GM18508 (cell line): ENCODE measurements around the gene FBXL17.

Source experiments
- ATAC-seq: cut with Tn5 transposase; IDR thresholded peaks from one replicate; pipeline ENCODE4 v1.9.1; 2021; ENCODE audit warnings: moderate number of reproducible peaks; ENCODE audit not compliant: insufficient read depth, unreplicated experiment

FBXL17 gene

DNA sequence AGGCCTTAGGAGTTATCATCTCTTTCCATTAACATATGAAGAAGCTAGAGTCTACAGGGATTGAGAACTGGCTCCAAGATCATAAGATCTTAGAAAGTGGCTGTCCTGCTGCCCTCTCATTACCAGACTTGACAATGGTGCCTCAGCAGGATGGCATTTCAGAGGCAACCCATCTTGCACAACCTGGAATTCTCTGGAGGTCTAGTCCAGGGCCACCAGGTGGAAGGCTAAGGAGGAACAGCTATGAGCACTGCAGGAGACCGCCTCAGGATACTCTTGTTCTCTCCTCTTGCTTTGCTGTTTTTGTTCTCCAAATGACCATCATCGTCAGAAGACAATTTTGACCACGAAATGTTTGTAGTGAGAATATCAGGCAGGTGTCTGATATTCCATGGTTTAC is 322.6 kb downstream of the FBXL17 start:
- no peak for ATAC-seq

DNA sequence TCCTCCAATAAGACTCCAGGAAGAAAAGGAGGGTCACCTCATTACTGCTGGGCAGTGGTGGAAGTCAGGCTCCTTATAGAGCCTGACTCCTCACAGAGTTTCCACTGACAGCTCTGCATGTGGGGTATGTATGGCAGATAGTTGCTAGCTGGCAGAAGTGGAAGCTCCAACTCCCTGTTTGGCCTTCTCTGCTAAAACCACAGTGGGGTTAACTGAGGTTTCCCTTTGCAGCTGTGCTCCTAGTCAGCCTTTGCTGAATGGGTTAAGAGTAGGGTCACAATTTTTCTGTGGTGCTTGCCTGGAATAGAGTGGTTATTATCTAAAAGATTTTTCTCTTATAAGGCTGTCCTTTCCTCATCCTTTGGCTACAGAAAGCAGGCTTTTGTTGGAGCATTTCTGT is 327.5 kb downstream of the FBXL17 start:
- no peak for ATAC-seq

DNA sequence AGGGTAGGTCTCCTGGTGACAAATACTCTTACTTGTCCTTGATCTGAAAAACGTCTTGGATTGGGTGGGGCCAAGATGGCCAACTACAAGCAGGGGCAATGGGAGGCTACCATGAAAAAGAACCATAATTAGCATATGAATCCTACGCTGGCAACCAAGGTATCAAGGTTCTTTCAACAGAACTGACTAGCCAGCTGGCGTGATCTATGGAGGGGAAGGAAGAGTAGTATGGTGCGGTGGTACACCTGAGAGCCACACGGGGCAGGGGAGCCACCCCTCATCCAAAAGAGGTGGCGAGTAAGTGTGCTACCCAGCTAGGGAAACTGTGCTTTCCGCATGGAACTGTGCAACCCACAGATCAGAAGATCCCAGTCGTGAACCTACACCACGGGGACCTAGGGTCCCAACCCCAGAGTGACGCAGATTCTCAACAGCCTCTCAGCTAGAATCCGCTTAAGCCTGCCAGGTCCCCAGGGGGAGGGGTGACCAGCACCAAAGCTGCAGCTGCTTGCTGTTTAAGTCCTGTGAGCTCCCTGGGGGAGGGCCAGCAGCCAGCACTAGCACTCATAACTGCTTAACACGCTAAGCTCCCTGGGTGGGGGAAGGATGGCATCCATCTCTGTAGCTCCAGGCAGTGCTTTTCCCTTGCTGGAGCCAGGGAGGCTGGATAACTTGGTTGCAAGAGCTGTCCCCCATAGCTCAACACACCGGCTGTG is 334.8 kb downstream of the FBXL17 start:
- ATAC-seq, result no peak

DNA sequence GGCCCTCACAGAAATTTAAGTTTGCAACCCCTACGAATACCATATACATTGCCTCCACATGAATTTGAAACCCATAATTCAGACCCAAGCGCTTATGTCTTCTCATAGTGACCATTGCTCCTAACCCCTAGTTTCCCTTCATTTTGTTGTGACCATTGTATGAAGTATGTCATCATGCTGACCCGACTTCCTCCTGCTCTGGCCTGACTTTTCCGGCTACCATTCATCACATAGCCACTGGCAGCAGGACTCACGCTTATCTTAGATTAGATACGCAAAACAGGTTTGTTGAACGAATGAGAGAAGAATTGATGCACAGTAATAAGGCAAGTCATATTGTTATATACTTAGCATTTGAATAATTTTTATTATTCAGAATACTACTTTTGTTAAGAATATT is 345.4 kb downstream of the FBXL17 start:
- no peak for ATAC-seq

DNA sequence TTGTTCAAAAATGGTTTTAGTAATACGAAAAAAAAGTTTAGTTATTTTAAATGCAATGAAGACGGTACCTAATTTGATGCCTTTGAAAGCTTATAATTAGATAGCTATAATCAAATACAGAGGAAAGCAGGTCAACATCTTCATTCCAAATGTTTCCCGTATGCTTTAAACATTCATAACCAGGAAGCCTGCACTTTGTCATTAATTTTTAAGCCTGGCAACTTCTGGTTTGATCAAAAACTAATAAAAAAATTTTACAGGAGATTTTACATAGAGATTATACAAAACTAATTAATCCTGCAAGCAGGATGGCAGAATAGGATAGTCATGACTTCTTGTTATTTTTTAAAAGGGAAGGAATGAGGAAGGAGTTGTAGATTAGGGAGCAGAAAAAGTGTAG is 353.0 kb downstream of the FBXL17 start:
- no peak for ATAC-seq

DNA sequence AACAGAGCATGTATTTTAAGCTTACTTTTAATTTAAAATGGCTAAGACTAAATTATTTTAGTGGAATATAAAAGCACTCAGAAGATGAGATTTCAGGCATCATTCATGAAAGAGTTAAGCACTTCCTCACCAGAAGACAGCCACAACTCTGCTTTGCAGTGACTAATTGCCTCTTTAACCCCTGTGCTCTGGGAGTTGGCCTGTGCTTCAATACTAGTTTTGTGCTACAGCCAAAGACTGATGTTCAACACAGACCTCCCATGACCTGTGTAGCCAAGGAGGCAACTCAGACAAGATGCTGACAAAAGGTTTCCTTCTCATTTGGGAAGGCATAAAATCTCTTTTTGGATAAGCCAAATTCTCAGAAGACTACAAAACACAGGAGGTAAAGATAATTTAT is 353.5 kb downstream of the FBXL17 start:
- ATAC-seq, result no peak

DNA sequence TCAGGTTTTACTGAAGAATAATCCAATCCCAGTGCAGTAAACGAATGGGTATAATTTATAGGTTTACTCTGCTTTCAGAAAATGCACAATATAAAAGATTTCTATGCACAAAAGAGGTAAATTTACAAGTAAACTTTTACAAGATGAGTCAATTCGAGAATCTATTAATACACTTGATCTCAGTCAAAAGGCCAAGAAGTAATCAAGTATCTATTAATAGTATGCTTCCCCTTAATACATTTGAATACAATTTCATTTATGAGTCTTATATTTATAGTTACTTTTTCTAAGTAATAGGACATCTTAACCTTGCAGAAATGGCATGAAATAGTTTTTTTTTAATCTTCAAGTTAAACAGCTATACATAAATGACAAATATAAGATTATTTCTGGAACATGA is 355.9 kb downstream of the FBXL17 start:
- ATAC-seq, result no peak

DNA sequence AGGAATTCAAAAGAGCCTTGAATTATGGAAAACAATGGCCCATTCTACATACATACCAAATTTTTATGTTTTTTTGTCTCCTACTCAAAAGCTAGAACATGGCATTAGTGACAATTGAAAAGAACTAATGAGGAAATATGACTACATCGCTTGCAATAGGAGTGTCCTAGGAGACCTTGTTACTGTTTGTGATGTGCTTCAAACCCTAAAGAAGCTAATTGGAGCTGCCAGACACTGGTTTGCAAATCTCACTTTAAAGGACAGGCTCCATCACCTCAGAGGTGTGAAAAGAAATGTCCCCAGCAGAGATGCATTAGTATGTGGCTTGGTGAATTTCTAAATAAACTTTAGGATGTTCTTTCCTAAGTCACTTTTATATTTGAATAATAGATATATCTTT is 356.9 kb downstream of the FBXL17 start:
- no peak for ATAC-seq

DNA sequence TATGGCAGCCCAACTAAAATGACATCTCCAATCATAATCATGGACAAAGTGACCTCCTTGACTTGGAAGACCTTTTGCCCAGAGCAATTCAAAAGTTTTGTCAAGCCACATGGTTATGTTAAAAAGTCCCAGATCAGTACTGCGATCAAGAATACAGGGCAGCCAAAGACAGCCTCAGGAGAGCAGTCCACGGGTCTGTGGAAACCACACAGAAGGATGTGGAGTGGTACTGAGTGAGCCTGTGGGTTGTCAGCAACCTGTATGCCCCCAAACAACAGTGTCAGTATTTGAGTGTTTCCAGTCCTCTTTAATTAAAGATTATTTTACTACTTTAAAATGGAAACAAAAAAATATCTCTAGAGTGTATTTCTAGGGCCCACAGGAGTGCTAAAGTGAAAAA is 365.8 kb downstream of the FBXL17 start:
- no peak for ATAC-seq

DNA sequence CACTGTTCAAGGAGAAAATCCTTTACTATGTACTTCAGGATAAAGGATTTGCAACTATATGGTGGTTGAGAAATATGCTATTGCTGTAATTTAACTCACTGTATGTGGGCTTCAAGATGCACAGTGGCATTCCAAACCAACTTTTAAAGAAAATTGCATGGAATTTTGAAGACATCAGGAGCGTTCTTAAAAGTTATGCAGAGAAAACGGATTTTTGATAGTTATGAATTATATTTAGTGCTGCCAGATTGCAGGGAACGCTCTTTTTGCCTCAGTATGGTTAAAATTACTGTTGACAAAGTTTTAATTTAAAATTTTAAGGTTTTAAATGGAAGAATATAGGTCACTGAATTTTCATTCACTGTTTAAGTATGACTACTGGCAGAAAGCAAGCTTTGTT is 375.1 kb downstream of the FBXL17 start:
- ATAC-seq, result no peak

DNA sequence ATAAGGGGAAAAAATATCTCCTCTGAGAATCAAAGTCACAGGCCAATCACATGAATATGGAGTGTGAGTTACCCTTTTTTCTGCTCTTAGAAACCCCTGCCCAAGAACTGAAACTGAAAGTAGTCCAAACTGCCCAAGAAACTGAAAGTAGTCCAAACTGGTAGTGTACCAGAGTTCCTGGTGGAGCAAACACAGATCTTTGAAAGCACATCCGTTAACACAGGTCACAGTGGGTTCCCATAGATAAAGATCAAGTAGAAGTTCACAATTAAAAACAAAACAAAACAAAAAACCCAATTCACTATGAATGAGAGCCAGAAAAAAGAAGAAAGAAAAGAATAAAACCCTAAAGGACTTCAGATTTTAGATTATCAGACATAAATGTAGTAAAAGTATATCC is 378.7 kb downstream of the FBXL17 start:
- peak; percentile 81 for ATAC-seq

DNA sequence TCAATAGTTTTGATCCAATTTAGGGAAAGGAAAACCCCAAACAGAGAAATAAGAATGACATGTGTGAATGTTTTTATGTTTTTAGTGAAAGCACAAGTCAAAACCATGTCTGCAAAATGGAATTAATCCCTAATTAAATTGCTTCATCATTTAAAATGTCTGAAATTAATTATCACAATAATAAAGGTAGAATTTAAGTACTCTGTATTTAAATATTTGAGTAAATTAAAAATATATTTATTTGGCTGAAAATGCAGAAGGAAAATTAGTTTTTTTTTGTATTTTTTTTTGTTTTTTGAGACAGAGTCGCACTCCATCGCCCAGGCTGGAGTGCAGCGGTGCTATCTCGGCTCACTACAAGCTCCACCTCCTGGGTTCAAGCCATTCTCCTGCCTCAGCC is 380.7 kb downstream of the FBXL17 start:
- ATAC-seq, result no peak

DNA sequence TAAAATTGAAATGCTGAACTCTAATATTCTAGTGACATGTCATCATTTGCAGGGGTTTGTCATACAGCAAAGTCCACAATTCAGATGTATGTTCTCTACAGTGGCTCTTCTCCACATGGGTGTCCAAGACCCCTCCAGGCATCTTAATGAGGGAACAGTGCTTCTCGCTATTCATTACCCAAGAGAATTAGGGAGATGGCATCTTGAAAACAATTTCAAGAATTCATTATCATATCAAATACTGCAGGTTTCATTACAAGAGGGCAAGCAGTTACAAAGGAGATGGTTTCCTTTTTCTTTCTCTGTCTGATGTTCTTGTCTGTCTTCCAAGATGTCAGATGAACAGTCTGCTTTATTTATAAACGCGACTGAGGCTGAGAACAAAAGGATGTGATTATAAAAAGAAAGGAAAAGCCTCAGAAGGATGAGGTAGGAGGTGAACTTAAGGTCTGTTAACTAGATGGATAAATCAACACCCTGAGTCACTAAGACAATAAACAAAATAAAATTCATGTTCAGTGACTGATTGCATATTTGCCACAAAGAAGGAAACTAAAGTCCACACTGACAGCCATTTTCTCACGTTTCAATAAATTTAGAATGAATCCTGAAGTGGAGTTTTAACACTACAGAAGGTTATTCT is 384.4 kb downstream of the FBXL17 start:
- no peak for ATAC-seq

DNA sequence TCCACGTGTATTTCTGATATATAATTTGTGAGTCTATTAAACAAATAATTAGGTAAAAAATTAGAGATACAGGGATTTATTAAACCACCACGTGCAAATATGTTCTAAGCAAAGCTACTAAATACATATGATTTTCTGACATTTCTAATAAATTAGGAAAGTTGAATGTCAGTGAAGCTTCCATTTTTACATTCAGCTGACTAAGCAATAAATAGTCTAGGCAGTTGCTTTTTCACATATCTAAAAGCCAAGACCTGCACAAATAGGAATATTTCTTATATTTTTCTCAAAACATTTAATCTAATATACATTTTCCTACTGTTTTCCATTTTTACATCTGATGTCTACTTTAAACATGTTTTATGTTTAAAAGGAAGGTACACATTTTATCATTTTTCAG is 388.6 kb downstream of the FBXL17 start:
- ATAC-seq, result no peak

DNA sequence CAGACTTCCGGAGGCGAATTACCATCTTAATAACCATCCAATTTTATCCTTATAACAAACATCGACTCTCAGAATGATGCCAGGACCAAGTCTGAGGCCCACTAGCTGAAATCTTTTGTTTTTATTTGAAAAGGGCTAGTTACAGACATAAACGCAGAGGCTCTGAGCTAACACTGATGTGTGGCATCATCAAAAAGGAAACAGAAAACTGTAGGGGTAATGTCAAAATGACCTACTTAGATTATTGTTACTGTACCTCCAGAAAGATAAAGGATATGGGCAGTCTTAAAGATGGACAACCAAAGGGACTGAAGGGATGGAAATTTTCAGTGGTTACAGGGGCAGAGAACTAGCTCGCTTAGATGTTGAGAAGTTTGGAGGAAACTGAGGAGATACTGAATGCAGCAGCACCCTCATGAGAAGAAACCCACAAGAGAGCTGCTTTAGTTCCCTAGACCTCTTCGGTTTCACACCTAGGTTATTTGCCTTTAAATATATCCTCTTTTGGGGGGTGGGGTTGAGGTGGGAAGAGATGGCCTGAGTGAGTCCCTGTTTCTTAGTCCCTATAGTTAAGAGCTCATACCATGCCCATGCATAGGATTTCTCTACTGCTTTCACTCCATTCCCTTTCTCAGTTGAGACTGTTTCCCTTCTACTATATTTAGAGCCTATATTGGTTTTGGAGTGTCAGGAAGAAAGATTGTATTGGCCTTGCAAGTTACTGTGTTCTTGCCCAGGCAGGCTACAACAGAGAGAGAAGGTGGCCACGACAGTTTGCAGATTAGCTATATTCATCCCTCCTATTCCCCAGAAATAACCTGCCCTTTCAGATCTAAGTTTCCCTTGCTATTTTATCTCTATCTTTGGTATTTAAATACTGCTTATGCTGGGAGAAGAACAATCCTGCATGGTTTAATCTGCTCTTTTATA is 390.8 kb downstream of the FBXL17 start:
- no peak for ATAC-seq

DNA sequence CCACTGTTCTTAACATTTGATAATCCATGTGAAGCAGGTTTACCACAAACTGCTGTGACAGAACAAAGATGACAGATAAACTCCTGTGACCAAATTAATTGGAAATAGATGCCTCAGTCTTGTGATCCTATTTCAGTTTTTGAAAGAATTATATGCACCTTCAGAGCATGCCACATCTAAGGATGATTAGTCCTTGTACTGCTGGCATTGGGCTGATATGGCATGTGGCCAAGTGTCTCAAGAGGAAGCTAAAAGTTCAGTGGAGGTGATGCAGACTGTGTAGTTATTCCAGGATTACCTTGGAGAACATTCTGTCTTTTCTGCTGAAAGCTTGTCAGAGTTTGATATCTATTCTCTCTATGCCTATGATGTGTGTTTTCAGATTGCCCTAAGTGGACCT is 396.8 kb downstream of the FBXL17 start:
- no peak for ATAC-seq

DNA sequence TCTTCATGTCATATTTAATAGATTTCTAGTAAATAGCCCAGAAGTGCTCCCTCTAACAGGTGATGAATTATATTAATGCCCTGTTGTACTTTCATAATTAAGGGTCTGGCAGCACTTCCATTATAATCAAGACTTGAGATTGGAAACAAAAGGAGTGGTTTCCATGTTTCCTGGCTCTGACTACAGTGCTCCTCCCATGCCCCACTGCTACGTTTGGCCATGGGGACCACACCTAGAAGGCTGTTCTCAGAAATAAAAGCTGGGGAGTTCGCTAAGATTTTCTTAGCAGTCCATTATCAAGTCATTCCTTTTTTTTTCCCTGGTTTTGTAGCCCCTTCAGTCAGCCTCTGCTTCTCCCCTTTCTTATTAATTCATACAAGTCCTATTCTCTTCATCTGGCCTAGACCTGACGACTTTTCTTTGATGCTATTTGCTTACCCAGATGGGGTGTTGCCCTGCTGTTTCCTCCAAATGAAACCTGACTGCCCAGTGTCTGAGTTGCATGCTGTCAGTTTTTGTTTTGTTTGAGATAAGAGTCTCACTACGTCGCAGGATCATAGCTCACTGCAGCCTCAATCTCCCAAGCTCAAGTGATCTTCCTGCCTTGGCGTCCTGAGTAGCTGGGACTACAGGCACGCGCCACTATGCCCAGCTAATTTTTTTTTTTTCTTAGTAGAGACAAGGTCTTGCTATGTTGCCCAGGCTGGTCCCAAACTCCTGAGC is 399.0 kb downstream of the FBXL17 start:
- ATAC-seq, result no peak

DNA sequence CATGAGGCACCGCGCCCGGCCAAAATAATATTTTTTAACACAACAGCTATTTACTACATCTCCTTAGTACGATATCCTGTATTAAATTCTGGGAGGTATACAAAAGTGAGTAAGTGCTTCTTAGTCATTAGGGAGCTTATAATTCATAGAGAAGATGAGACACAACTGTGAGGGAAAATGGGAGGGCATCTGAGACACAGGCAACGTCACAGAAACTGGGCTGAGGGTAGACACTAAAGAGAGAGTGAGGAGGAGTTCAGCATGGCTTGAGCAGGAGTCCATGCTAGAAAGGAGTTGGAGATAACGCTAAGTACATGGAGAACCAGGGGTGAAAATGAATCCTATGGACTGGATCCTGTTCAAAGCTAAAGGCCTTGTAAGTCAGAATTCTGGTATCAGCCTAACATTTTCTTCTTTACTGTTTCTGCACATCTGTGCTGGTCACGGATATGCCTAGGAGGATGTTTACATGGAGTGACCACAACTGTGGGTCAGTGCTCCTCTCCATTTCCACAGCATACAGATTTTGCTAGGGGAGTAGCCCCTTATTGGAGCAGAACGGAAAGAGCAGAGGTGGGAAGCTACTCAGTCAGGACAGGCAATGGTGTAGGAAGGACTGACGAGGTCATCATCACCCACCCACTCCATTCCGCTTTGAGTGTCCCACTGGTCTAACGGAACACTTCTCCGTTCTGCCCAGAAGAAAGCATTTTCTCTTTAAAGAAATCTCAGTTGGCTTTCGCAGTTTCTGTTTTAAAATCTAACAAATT is 400.8 kb downstream of the FBXL17 start:
- no peak for ATAC-seq

DNA sequence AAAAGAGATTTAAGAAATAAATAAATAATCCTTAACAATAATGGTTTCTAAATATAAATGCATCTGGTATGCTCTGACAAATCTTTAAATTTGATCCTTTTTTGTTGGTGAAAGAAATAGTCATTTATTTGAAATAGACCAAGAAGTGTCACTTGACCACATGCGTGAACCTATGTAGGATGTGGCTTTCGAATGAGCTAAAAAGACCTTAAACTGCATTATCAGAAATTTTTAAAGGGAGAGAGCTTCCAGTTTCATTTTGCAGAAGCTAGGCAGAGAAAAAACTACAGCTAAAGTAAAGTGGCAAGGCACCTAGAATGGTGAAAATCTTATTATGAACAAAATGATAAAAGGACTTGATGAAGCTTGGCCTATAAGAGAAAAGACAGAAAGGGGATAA is 402.0 kb downstream of the FBXL17 start:
- no peak for ATAC-seq

DNA sequence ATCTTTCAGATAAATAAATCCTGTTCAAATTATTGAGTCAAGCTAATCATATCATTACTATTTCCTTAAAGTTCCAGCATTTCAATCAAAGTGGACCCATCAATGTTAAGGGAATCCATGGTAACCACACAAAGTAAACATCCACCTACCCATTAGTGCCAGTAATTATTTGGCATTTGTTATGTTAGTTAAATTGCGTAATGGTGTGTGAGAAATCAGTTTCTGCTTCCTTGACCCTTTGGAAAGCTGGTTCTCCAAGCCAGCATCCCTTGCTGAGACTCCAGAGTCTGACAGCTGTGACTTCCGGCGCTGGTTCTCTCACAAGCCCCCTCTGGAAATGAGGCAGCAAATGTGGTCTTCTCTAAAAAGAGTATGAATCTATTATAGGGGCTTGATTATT is 402.6 kb downstream of the FBXL17 start:
- no peak for ATAC-seq
